DND-41 (cell line): ENCODE results near the gene RNGTT.

Experiments used
- ATAC-seq: fragments of 200-7000 bp; cut with Tn5 transposase; 3 replicates; pipeline ENCODE4 v1.9.1; 2021; ENCODE audit warnings: low read depth; ENCODE audit not compliant: insufficient read depth
- DNase-seq: peaks from one replicate; pipeline ENCODE4 v3.0.0-alpha.2; 2020
- H2AFZ ChIP-seq: 2 replicates; pipeline ENCODE4 v1.6.0; 2012; ENCODE audit warnings: low read depth, low read length
- H3K27ac ChIP-seq: 2 replicates; pipeline ENCODE4 v1.5.1; 2012; ENCODE audit warnings: low read length, inconsistent platforms
- H3K27me3 ChIP-seq: fragments of 200-600 bp; sonication (generic); 2 replicates; pipeline ENCODE4 v1.6.0; 2012; ENCODE audit warnings: low read length, mild to moderate bottlenecking, inconsistent platforms; ENCODE audit not compliant: insufficient read depth, poor library complexity
- H3K36me3 ChIP-seq: 2 replicates; pipeline ENCODE4 v1.5.1; 2012; ENCODE audit warnings: low read length, inconsistent platforms; ENCODE audit not compliant: insufficient read depth
- H3K4me1 ChIP-seq: 2 replicates; pipeline ENCODE4 v1.5.1; 2012; ENCODE audit warnings: mild to moderate bottlenecking, low read length; ENCODE audit not compliant: insufficient read depth
- H3K4me2 ChIP-seq: 2 replicates; pipeline ENCODE4 v1.6.0; 2012; ENCODE audit warnings: mild to moderate bottlenecking, moderate library complexity, low read length, inconsistent platforms; ENCODE audit not compliant: insufficient read depth
- H3K4me3 ChIP-seq, 2 experiments: fragments of 200-600 bp in 1 of 2; shearing (Covaris generic) in 1 of 2; 2 replicates each; pipeline ENCODE4 v1.5.1; 2012 to 2016; ENCODE audit warnings: inconsistent platforms in 2 of 2, low read length in 2 of 2, mild to moderate bottlenecking in 2 of 2, low read depth in 1 of 2, moderate library complexity in 1 of 2
- H3K79me2 ChIP-seq: 2 replicates; pipeline ENCODE4 v1.6.0; 2012; ENCODE audit warnings: low read length, inconsistent platforms; ENCODE audit not compliant: insufficient read depth
- H3K9ac ChIP-seq: 2 replicates; pipeline ENCODE4 v1.6.0; 2012; ENCODE audit warnings: low read depth, mild to moderate bottlenecking, inconsistent platforms, low read length, moderate library complexity
- H3K9me3 ChIP-seq: 2 replicates; pipeline ENCODE4 v1.5.1; 2012; ENCODE audit warnings: low read length, moderate library complexity, mild to moderate bottlenecking, inconsistent platforms; ENCODE audit not compliant: insufficient read depth, severe bottlenecking
- H4K20me1 ChIP-seq: 2 replicates; pipeline ENCODE4 v1.6.0; 2012; ENCODE audit warnings: low read length; ENCODE audit not compliant: insufficient read depth
- CTCF ChIP-seq: IDR thresholded peaks from 2 replicates; pipeline ENCODE4 v1.5.1; 2012; ENCODE audit warnings: borderline replicate concordance, low read length, moderate library complexity, mild to moderate bottlenecking; ENCODE audit not compliant: poor library complexity, severe bottlenecking; ENCODE audit errors: extremely low read depth
- EZH2 ChIP-seq: IDR thresholded peaks from 3 replicates; pipeline ENCODE4 v1.6.1; 2012; ENCODE audit warnings: borderline replicate concordance, low read depth, mild to moderate bottlenecking, moderate library complexity, low read length, inconsistent platforms; ENCODE audit not compliant: severe bottlenecking

Gene RNGTT

GRCh38 chr6:88561954-88562315, 401.5 kb downstream of the RNGTT start:
- ATAC-seq (0 out of 3 replicates have a peak, but pooled peaks have one; percentile 2), DNase-seq (no peak)
- peak overlapping the region; percentile 22 for H3K9ac ChIP-seq
- H2AFZ ChIP-seq: peak overlapping the region; percentile 24; the same call in 1 of the 2 replicates
- 0 out of 4 replicates have a peak overlapping the region, but pooled peaks of 1 of the 2 experiments have one; percentile 6 for H3K4me3 ChIP-seq
- no peaks in the 10 kb centered on the region for H4K20me1 ChIP-seq
- no peaks in the 10 kb centered on the region for H3K27me3 ChIP-seq
- no peaks in the 10 kb centered on the region for H3K36me3 ChIP-seq
- TF ChIP-seq CTCF (no peak), EZH2 (no peak)
- peaks cover 44% of the 10 kb centered on the region for H3K4me1 ChIP-seq
- H3K9me3 ChIP-seq: no peaks in the 10 kb centered on the region
- H3K27ac ChIP-seq: peak overlapping the region; percentile 78
- H3K79me2 ChIP-seq: no peaks in the 10 kb centered on the region
- H3K4me2 ChIP-seq: peak overlapping the region; percentile 51

- no peaks in the 10 kb centered on the region for H4K20me1 ChIP-seq
- peak overlapping the region; percentile 59 for H2AFZ ChIP-seq
- peak; percentile 83 for ATAC-seq
- peak overlapping the region; percentile 51 for H3K4me2 ChIP-seq
- no peaks in the 10 kb centered on the region for H3K27me3 ChIP-seq
- peaks cover 43% of the 10 kb centered on the region for H3K4me1 ChIP-seq
- H3K9ac ChIP-seq: peak overlapping the region; percentile 22
- H3K27ac ChIP-seq: peak overlapping the region; percentile 78
- H3K9me3 ChIP-seq: no peaks in the 10 kb centered on the region
- peak; percentile 63 for DNase-seq
- no peaks in the 10 kb centered on the region for H3K36me3 ChIP-seq
- no peak for TF ChIP-seq EZH2
- TF ChIP-seq CTCF: no peak
- H3K79me2 ChIP-seq: no peaks in the 10 kb centered on the region
- no peak overlapping the region for H3K4me3 ChIP-seq
Observed at GRCh38 chr6:88561034-88561953, 402.1 kb downstream of the RNGTT start.
